Activated T-helper 2 cell treated with anti-CD3 and anti-CD28 coated beads, Interferon-gamma antibody, Interleukin-2, Interleukin-4, amounts not matched to agents 10 μg/mL and 5 μg/mL and 100 μg/mL, durations not matched to agents 14 hours and 24 hours and 36 hours (primary cell): ENCODE results near the gene TCF7. TPM values are rescaled to one million over a fixed set of nuclear protein-coding genes. Genes with fewer than 3 reads are reported as not detected.

Source experiments
- DNase-seq: peaks from one replicate; pipeline ENCODE4 v3.0.0; 2021; ENCODE audit warnings: low spot score
- H3K27ac Mint-ChIP-seq: one replicate; pipeline ENCODE4 v1.8.0; 2021; ENCODE audit warnings: mixed read lengths
- H3K27me3 Mint-ChIP-seq: one replicate; pipeline ENCODE4 v1.8.0; 2021; ENCODE audit warnings: low read depth, mixed read lengths
- H3K36me3 Mint-ChIP-seq: one replicate; pipeline ENCODE4 v1.8.0; 2021; ENCODE audit warnings: low read depth, mixed read lengths
- H3K4me1 Mint-ChIP-seq: one replicate; pipeline ENCODE4 v1.8.0; 2021; ENCODE audit warnings: low read depth, mixed read lengths
- H3K4me3 Mint-ChIP-seq: one replicate; pipeline ENCODE4 v1.8.0; 2021; ENCODE audit warnings: low read depth, mild to moderate bottlenecking, moderate library complexity, mixed read lengths
- H3K9me3 Mint-ChIP-seq: one replicate; pipeline ENCODE4 v1.8.0; 2021; ENCODE audit warnings: mixed read lengths
- intact Hi-C: fragments of 100-400 bp; cut with micrococcal nuclease; formaldehyde crosslinking; loops from one replicate; pipeline ENCODE4 v1.15.1; 2023
- total RNA-seq: library from RNA; stranded (reverse); gene quantifications from 2 replicates; pipeline ENCODE4 v1.2.3, GENCODE V29; 2022

The TCF7 gene
- total RNA-seq, 1 donor from 2014 or later = 10.0 TPM

- Mint-ChIP-seq H3K4me3 (no peak overlapping the region), H3K4me1 (peaks cover 17% of the 10 kb centered on the region), H3K27ac (no peak overlapping the region), H3K27me3 (peaks cover 45% of the 10 kb centered on the region), H3K9me3 (no peaks in the 10 kb centered on the region), H3K36me3 (peaks cover 17% of the 10 kb centered on the region)
- intact Hi-C loops = no loop called here
- no peak for DNase-seq
Measured at GRCh38 chr5:134120386-134121138, 6.1 kb downstream of the TCF7 start.

- H3K4me3 Mint-ChIP-seq = no peak overlapping the region
- peaks cover 14% of the 10 kb centered on the region for H3K36me3 Mint-ChIP-seq
Measured at GRCh38 chr5:134122530-134122929, 8.0 kb downstream of the TCF7 start.

GRCh38 chr5:134123360-134123759, 8.9 kb downstream of the TCF7 start:
- intact Hi-C loops = no loop called here
- Mint-ChIP-seq H3K9me3 (no peaks in the 10 kb centered on the region), H3K4me3 (no peak overlapping the region), H3K36me3 (peaks cover 17% of the 10 kb centered on the region), H3K27me3 (peaks cover 28% of the 10 kb centered on the region), H3K4me1 (peaks cover 11% of the 10 kb centered on the region), H3K27ac (no peak overlapping the region)
- no peak for DNase-seq

More at GRCh38 chr5:134122530-134122929, 8.0 kb downstream of the TCF7 start:
- no peak for DNase-seq
- Mint-ChIP-seq H3K9me3 (no peaks in the 10 kb centered on the region), H3K27me3 (peaks cover 29% of the 10 kb centered on the region), H3K4me1 (peaks cover 9% of the 10 kb centered on the region), H3K27ac (no peak overlapping the region)
- intact Hi-C loops = no loop called here

GRCh38 chr5:134124289-134125038, 10.0 kb downstream of the TCF7 start:
- H3K9me3 Mint-ChIP-seq = no peaks in the 10 kb centered on the region
- no peak overlapping the region for H3K27ac Mint-ChIP-seq
- H3K4me3 Mint-ChIP-seq = no peak overlapping the region
- H3K27me3 Mint-ChIP-seq = peaks cover 23% of the 10 kb centered on the region
- peaks cover 15% of the 10 kb centered on the region for H3K4me1 Mint-ChIP-seq
- peaks cover 27% of the 10 kb centered on the region for H3K36me3 Mint-ChIP-seq
- intact Hi-C loops = no loop called here
- DNase-seq = no peak

- H3K4me1 Mint-ChIP-seq = peaks cover 22% of the 10 kb centered on the region
- H3K36me3 Mint-ChIP-seq = peaks cover 24% of the 10 kb centered on the region
- DNase-seq = no peak
- no peak overlapping the region for H3K4me3 Mint-ChIP-seq
- intact Hi-C loops = no loop called here
- H3K9me3 Mint-ChIP-seq = no peaks in the 10 kb centered on the region
- no peak overlapping the region for H3K27ac Mint-ChIP-seq
- H3K27me3 Mint-ChIP-seq = peaks cover 15% of the 10 kb centered on the region
Measured at GRCh38 chr5:134125039-134126015, 10.8 kb downstream of the TCF7 start.

- H3K27me3 Mint-ChIP-seq = peaks cover 5% of the 10 kb centered on the region
- peaks cover 38% of the 10 kb centered on the region for H3K4me1 Mint-ChIP-seq
- intact Hi-C loops = no loop called here
- DNase-seq = no peak
- no peak overlapping the region for H3K4me3 Mint-ChIP-seq
- no peaks in the 10 kb centered on the region for H3K9me3 Mint-ChIP-seq
- no peak overlapping the region for H3K27ac Mint-ChIP-seq
- H3K36me3 Mint-ChIP-seq = peaks cover 30% of the 10 kb centered on the region
Measured at GRCh38 chr5:134127376-134127861, 12.9 kb downstream of the TCF7 start.

- Mint-ChIP-seq H3K36me3 (peaks cover 35% of the 10 kb centered on the region), H3K4me3 (no peak overlapping the region), H3K4me1 (peaks cover 43% of the 10 kb centered on the region), H3K27ac (no peak overlapping the region), H3K27me3 (peaks cover 5% of the 10 kb centered on the region), H3K9me3 (no peaks in the 10 kb centered on the region)
- intact Hi-C loops = no loop called here
- DNase-seq = no peak
Measured at GRCh38 chr5:134127988-134128647, 13.6 kb downstream of the TCF7 start.

GRCh38 chr5:134128648-134128995, 14.1 kb downstream of the TCF7 start:
- peaks cover 5% of the 10 kb centered on the region for H3K27me3 Mint-ChIP-seq
- H3K9me3 Mint-ChIP-seq = no peaks in the 10 kb centered on the region
- intact Hi-C loops = no loop called here
- no peak overlapping the region for H3K27ac Mint-ChIP-seq
- DNase-seq = no peak
- H3K4me1 Mint-ChIP-seq = peaks cover 43% of the 10 kb centered on the region
- no peak overlapping the region for H3K4me3 Mint-ChIP-seq
- peaks cover 40% of the 10 kb centered on the region for H3K36me3 Mint-ChIP-seq

GRCh38 chr5:134129411-134130238, 15.1 kb downstream of the TCF7 start:
- H3K27me3 Mint-ChIP-seq = peaks cover 6% of the 10 kb centered on the region
- DNase-seq = no peak
- peak overlapping the region; percentile 51 for H3K4me3 Mint-ChIP-seq
- H3K4me1 Mint-ChIP-seq = peaks cover 45% of the 10 kb centered on the region
- intact Hi-C loops = no loop called here
- no peaks in the 10 kb centered on the region for H3K9me3 Mint-ChIP-seq
- no peak overlapping the region for H3K27ac Mint-ChIP-seq
- peaks cover 45% of the 10 kb centered on the region for H3K36me3 Mint-ChIP-seq

- peak overlapping the region; percentile 31 for H3K27ac Mint-ChIP-seq
- peaks cover 10% of the 10 kb centered on the region for H3K27me3 Mint-ChIP-seq
- no peak overlapping the region for H3K4me3 Mint-ChIP-seq
- peaks cover 49% of the 10 kb centered on the region for H3K4me1 Mint-ChIP-seq
- H3K36me3 Mint-ChIP-seq = peaks cover 50% of the 10 kb centered on the region
- intact Hi-C loops = no loop called here
- DNase-seq = no peak
- H3K9me3 Mint-ChIP-seq = no peaks in the 10 kb centered on the region
Measured at GRCh38 chr5:134130239-134130945, 15.9 kb downstream of the TCF7 start.

- H3K27me3 Mint-ChIP-seq = peaks cover 16% of the 10 kb centered on the region
- DNase-seq = no peak
- no peak overlapping the region for H3K4me3 Mint-ChIP-seq
- intact Hi-C loops = no loop called here
- peaks cover 55% of the 10 kb centered on the region for H3K4me1 Mint-ChIP-seq
- peak overlapping the region; percentile 79 for H3K27ac Mint-ChIP-seq
- H3K36me3 Mint-ChIP-seq = peaks cover 58% of the 10 kb centered on the region
- H3K9me3 Mint-ChIP-seq = no peaks in the 10 kb centered on the region
Measured at GRCh38 chr5:134131165-134131564, 16.7 kb downstream of the TCF7 start.
